GM18499 (cell line): ENCODE data around the gene KCNN2.
"Not testable (repeated sequence)": the region's sequence is repeated elsewhere in the genome, so short reads cannot be mapped to it uniquely, and the experiment has no call there.

ENCODE experiments used
- ATAC-seq: cut with Tn5 transposase; IDR thresholded peaks from one replicate; pipeline ENCODE4 v1.9.1; 2021; ENCODE audit warnings: moderate number of reproducible peaks; ENCODE audit not compliant: insufficient read depth, unreplicated experiment

The KCNN2 gene

GRCh38 chr5:114418176-114419066, 56.6 kb downstream of the KCNN2 start:
- ATAC-seq = peak; percentile 99

- ATAC-seq = peak; percentile 23
Measured at GRCh38 chr5:114419067-114419388, 57.2 kb downstream of the KCNN2 start.

- no peak for ATAC-seq
Measured at GRCh38 chr5:114419959-114420358, 58.1 kb downstream of the KCNN2 start.

- no peak for ATAC-seq
Measured at GRCh38 chr5:114427204-114427603, 65.3 kb downstream of the KCNN2 start.

- ATAC-seq = no peak
Measured at GRCh38 chr5:114430532-114430931, 68.7 kb downstream of the KCNN2 start.

- not testable (repeated sequence) for ATAC-seq
Measured at GRCh38 chr5:114432684-114433083, 70.8 kb downstream of the KCNN2 start.

- no peak for ATAC-seq
Measured at GRCh38 chr5:114434396-114435219, 72.7 kb downstream of the KCNN2 start.

- ATAC-seq = no peak
Measured at GRCh38 chr5:114435220-114435481, 73.3 kb downstream of the KCNN2 start.

GRCh38 chr5:114435885-114436299, 74.0 kb downstream of the KCNN2 start:
- ATAC-seq = peak; percentile 78

GRCh38 chr5:114437936-114438335, 76.1 kb downstream of the KCNN2 start:
- ATAC-seq = no peak

GRCh38 chr5:114438471-114438870, 76.6 kb downstream of the KCNN2 start:
- ATAC-seq = no peak

- peak; percentile 44 for ATAC-seq
Measured at GRCh38 chr5:114447084-114447773, 85.4 kb downstream of the KCNN2 start.

- no peak for ATAC-seq
Measured at GRCh38 chr5:114448481-114448880, 86.6 kb downstream of the KCNN2 start.

GRCh38 chr5:114449860-114450421, 88.1 kb downstream of the KCNN2 start:
- ATAC-seq = peak; percentile 97

GRCh38 chr5:114450437-114450836, 88.6 kb downstream of the KCNN2 start:
- no peak for ATAC-seq

GRCh38 chr5:114458726-114459125, 96.9 kb downstream of the KCNN2 start:
- no peak for ATAC-seq

GRCh38 chr5:114467171-114467570, 105.3 kb downstream of the KCNN2 start:
- ATAC-seq = no peak

- no peak for ATAC-seq
Measured at GRCh38 chr5:114467729-114468128, 105.9 kb downstream of the KCNN2 start.

GRCh38 chr5:114469372-114469771, 107.5 kb downstream of the KCNN2 start:
- ATAC-seq = no peak

GRCh38 chr5:114471529-114471928, 109.7 kb downstream of the KCNN2 start:
- ATAC-seq = no peak

- no peak for ATAC-seq
Measured at GRCh38 chr5:114473541-114473940, 111.7 kb downstream of the KCNN2 start.
